COLO829 (cell line): ENCODE measurements around the gene LOXL4.

Experiments used
- DNase-seq: peaks from one replicate; pipeline ENCODE4 v3.0.0; 2012; ENCODE audit warnings: low spot score

The LOXL4 gene

GRCh38 chr10:98267894-98268693, at the start of gene LOXL4:
TSS of gene LOXL4 (minus strand) at chr10:98268194. CDS start at chr10:98263019, 5,175 bp downstream.
- peak; percentile 13 for DNase-seq

GRCh38 chr10:98316661-98317060, 48.7 kb upstream of the LOXL4 start:
- peak; percentile 22 for DNase-seq

- no peak for DNase-seq
These were observed 48.2 kb upstream of the LOXL4 start for GRCh38 chr10:98316170-98316569.

GRCh38 chr10:98314532-98315284, 46.7 kb upstream of the LOXL4 start:
- DNase-seq = no peak

GRCh38 chr10:98313598-98313997, 45.6 kb upstream of the LOXL4 start:
- DNase-seq = no peak

GRCh38 chr10:98312822-98313221, 44.8 kb upstream of the LOXL4 start:
- DNase-seq = no peak

GRCh38 chr10:98312349-98312748, 44.4 kb upstream of the LOXL4 start:
- no peak for DNase-seq

GRCh38 chr10:98310701-98311100, 42.7 kb upstream of the LOXL4 start:
- DNase-seq = no peak

- peak; percentile 85 for DNase-seq
These were observed 41.7 kb upstream of the LOXL4 start for GRCh38 chr10:98309366-98310355.

- DNase-seq = no peak
These were observed 40.8 kb upstream of the LOXL4 start for GRCh38 chr10:98308669-98309365.

GRCh38 chr10:98307916-98308541, 40.0 kb upstream of the LOXL4 start:
- DNase-seq = no peak

- DNase-seq = no peak
These were observed 38.5 kb upstream of the LOXL4 start for GRCh38 chr10:98306501-98306900.

GRCh38 chr10:98303569-98303968, 35.6 kb upstream of the LOXL4 start:
- DNase-seq = no peak

- no peak for DNase-seq
These were observed 34.9 kb upstream of the LOXL4 start for GRCh38 chr10:98302741-98303365.

GRCh38 chr10:98301664-98302319, 33.8 kb upstream of the LOXL4 start:
- DNase-seq = no peak

- DNase-seq = no peak
These were observed 32.7 kb upstream of the LOXL4 start for GRCh38 chr10:98300526-98301229.

- no peak for DNase-seq
These were observed 31.3 kb upstream of the LOXL4 start for GRCh38 chr10:98299341-98299740.

GRCh38 chr10:98296524-98296923, 28.5 kb upstream of the LOXL4 start:
- no peak for DNase-seq

GRCh38 chr10:98295907-98296306, 27.9 kb upstream of the LOXL4 start:
- DNase-seq = no peak
